Duodenal mucosa (tissue), 2 donors: ENCODE data around the gene ANLN.
"Not testable (repeated sequence)": the region's sequence is repeated elsewhere in the genome, so short reads cannot be mapped to it uniquely, and the experiment has no call there.

ENCODE experiments used
- H3K27ac ChIP-seq: one replicate; pipeline ENCODE4 v1.7.0; 2013; ENCODE audit warnings: low read depth, low read length
- H3K27me3 ChIP-seq, 2 donors: one replicate each; pipeline ENCODE4 v1.7.0; 2013; ENCODE audit warnings: low read length in 2 of 2, control low read depth in 1 of 2; ENCODE audit not compliant: insufficient read depth in 2 of 2, control insufficient read depth in 1 of 2
- H3K36me3 ChIP-seq, 2 donors: one replicate each; pipeline ENCODE4 v1.7.0; 2013; ENCODE audit warnings: low read length in 2 of 2, control low read depth in 1 of 2; ENCODE audit not compliant: insufficient read depth in 2 of 2, control insufficient read depth in 1 of 2
- H3K4me1 ChIP-seq, 2 donors: one replicate each; pipeline ENCODE4 v1.7.0; 2013; ENCODE audit warnings: low read length in 2 of 2, control low read depth in 1 of 2; ENCODE audit not compliant: insufficient read depth in 2 of 2, control insufficient read depth in 1 of 2
- H3K4me3 ChIP-seq, 2 donors: one replicate each; pipeline ENCODE4 v1.7.0; 2013; ENCODE audit warnings: low read length in 2 of 2, low read depth in 1 of 2
- H3K9ac ChIP-seq, 2 donors: one replicate each; pipeline ENCODE4 v1.7.0; 2013; ENCODE audit warnings: low read length in 2 of 2, low read depth in 1 of 2
- H3K9me3 ChIP-seq, 2 donors: one replicate each; pipeline ENCODE4 v1.7.0; 2013; ENCODE audit warnings: low read length in 2 of 2, control low read depth in 1 of 2; ENCODE audit not compliant: control insufficient read depth in 1 of 2

Gene ANLN

DNA sequence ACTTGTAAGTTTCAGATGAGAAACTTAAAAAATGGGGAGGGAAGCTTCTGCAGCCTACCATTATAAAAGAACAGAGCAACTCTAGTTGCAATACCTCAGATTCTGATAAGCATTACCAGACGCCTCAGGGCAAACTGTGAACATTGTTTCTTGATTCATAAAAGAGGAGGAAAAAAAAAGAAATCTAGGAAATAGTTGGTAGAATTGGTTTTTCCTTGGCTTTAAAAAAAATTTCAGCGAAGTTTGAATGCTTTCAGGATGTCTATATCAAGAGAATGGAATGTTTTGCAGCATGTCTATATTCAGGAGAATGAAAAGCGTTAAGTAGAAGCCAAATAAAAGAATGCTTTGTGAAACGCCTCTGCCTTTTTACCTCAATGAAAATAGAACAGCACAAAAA, 17.5 kb upstream of the ANLN start:
- Histone ChIP-seq H3K9ac (no peak overlapping the region), H3K36me3 (no peaks in the 10 kb centered on the region), H3K4me1 (peaks cover 0 to 4% of the 10 kb centered on the region in 2 donors), H3K4me3 (no peak overlapping the region), H3K9me3 (no peaks in the 10 kb centered on the region), H3K27me3 (no peaks in the 10 kb centered on the region), H3K27ac (no peak overlapping the region)

DNA sequence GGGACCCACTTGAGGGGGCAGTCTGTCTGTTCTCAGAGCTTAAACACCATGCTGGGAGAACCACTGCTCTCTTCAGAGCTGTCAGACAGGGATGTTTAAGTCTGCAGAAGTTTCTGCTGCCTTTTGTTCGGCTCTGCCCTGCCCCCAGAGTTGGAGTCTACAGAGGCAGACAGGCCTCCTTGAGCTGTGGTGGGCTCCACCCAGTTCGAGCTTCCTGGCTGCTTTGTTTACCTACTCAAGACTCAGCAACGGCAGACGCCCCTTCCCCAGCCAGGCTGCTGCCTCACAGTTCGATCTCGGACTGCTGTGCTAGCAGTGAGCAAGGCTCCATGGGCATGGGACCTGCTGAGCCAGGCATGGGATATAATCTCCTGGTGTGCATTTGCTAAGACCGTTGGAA, 11.1 kb upstream of the ANLN start:
- H3K4me1 ChIP-seq, H3K27me3 ChIP-seq, H3K4me3 ChIP-seq, H3K9ac ChIP-seq, H3K27ac ChIP-seq, H3K36me3 ChIP-seq, H3K9me3 ChIP-seq: not testable (repeated sequence)

DNA sequence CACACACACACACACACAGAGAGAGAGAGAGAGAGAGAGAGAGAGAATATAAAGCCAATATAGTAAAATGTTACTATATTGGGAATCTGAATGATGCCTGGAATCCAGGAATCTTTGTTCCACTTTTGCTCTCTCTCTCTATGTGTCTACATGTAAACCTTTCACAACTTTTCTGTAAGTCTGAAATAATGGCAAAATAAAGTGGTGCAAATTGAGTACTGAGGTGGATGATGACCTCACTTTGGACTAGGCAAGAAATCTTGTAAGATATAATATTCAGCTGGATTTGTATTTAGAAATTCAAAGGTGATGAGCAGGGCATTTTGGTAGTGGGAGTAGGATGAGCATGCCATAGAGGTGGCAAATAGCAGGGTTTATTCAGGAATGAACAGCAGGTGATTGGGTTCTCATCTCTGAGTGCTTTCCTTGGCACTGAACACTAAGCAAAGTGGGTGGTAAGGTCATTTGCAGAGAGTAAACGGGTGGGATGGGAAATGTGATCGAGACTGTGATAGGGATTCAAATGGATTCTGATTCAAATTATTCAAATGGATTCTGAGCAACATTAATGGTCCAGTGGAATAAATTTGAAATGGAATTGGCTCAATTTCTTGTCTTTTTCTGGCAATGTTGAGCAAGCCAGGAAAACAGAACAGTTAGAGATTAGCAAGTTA, 9.7 kb upstream of the ANLN start:
- Histone ChIP-seq H3K4me3 (no peak overlapping the region), H3K27me3 (no peaks in the 10 kb centered on the region), H3K9ac (no peak overlapping the region), H3K36me3 (no peaks in the 10 kb centered on the region), H3K27ac (no peak overlapping the region), H3K9me3 (no peaks in the 10 kb centered on the region), H3K4me1 (no peaks in the 10 kb centered on the region)

DNA sequence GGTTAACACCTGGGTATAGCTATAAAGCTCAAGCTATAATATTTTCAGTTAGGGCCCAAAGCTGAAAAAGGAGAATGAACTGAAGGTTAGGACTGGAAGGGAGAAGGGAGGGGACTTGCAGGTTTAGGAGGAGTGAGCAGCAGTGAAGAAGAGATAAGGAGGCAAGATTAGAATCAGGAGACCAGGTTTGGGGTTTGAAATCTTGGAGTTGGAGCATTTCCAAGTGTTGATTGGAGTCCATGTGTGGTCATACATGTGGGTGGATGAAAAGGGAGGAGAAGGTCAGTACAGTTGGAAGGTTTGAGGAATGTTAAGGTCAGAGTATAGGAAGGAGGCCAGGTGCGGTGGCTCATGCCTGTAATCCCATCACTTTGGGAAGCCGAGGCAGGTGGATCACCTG, 8.6 kb upstream of the ANLN start:
- H3K27ac ChIP-seq, result no peak overlapping the region
- no peaks in the 10 kb centered on the region for H3K27me3 ChIP-seq
- no peaks in the 10 kb centered on the region for H3K9me3 ChIP-seq
- H3K4me3 ChIP-seq, result no peak overlapping the region
- H3K36me3 ChIP-seq, result no peaks in the 10 kb centered on the region
- no peaks in the 10 kb centered on the region for H3K4me1 ChIP-seq
- H3K9ac ChIP-seq, result no peak overlapping the region

DNA sequence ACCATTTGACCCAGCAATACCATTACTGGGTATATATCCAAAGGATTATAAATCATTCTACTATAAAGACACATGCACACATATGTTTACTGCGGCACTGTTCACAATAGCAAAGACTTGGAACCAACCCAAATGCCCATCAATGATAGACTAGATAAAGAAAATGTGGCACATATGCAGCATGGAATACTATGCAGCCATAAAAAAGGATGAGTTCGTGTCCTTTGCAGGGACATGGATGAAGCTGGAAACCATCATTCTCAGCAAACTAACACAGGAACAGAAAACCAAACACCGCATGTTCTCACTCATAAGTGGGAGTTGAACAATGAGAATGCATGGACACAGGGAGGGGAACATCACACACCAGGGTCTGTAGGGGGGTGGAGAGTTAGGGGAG, 6.4 kb upstream of the ANLN start:
- H3K36me3 ChIP-seq, H3K9me3 ChIP-seq, H3K4me1 ChIP-seq, H3K27ac ChIP-seq, H3K9ac ChIP-seq, H3K4me3 ChIP-seq, H3K27me3 ChIP-seq: not testable (repeated sequence)

DNA sequence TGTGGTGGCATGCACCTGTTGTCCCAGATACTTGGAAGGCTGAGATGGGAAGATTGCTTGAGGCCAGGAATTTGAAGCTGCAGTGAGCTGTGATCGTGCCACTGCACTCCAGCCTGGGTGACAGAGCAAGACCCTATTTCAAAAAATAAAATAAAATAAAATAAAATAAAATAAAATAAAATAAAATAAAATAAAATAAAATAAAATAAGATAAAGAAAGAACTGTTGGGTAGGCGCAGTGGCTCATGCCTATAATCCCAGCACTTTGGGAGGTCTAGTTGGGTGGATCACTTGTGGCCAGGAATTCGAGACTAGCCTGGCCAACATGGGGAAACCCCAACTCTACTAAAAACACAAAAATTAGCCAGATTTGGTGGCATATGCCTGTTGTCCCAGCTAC, 4.0 kb upstream of the ANLN start:
- H3K9ac ChIP-seq, result not testable (repeated sequence)

DNA sequence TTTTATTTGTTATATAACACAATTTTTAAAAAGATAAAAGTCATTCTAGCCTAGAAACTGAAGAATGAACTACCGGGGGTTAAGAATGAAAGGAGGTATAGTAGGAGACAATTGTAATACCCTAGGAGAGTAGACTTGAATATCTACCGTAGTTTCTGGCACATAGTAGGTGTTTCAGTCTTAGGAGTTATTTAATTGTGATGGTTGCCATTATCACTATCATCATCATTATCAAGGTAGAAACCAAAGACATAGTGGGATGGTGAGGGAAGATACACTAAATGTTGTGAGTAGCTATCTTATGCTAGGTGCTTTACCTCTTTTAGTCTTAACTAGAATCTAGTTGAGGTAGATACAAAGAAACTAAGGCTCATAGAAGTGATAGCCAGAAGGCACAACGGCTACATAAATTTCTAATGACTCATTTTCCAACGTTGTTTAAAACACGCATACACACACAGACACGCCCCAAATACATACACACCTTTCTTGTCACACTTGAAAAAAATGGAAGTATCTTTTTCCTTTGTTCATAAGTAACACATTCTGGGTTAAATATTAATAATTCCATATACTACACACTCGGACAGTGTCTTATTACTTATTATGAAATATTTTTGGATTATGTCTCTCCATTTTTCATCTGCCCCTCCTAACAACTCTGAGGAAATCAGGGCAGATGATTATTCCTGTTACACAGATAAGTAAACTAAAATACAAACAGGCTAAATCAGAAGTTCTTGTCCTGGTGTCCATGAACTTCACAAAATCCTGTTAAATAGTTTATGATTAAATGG, 2.0 kb upstream of the ANLN start:
- no peak overlapping the region for H3K27ac ChIP-seq
- no peak overlapping the region for H3K4me3 ChIP-seq
- no peaks in the 10 kb centered on the region for H3K9me3 ChIP-seq
- H3K36me3 ChIP-seq, result no peaks in the 10 kb centered on the region
- H3K27me3 ChIP-seq, result no peaks in the 10 kb centered on the region
- H3K9ac ChIP-seq, result no peak overlapping the region
- peaks cover 8 to 21% of the 10 kb centered on the region in 2 donors for H3K4me1 ChIP-seq

More for the DNA sequence above, 4.0 kb upstream of the ANLN start:
- not testable (repeated sequence) for H3K9me3 ChIP-seq, H3K27ac ChIP-seq, H3K27me3 ChIP-seq, H3K4me3 ChIP-seq, H3K36me3 ChIP-seq, H3K4me1 ChIP-seq

DNA sequence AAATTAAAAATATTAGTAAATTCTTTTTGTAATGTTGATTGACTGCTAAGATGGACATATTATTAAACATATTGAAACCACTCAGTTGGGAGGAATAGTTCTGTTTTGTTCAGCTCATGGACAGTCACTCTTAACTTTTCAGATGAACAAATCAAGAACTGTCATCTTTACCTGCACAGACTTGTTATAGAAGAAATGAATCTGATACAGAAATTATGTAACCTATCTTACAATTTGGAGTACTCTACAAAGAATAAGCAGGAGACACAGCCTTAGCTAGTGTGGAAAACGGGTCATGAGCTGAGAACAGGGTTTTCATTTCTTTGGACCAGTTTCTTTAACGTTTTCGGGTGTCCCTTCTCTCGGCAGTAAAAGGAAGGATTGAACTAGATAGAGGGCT, 1.2 kb upstream of the ANLN start:
- H3K27ac ChIP-seq, result no peak overlapping the region

DNA sequence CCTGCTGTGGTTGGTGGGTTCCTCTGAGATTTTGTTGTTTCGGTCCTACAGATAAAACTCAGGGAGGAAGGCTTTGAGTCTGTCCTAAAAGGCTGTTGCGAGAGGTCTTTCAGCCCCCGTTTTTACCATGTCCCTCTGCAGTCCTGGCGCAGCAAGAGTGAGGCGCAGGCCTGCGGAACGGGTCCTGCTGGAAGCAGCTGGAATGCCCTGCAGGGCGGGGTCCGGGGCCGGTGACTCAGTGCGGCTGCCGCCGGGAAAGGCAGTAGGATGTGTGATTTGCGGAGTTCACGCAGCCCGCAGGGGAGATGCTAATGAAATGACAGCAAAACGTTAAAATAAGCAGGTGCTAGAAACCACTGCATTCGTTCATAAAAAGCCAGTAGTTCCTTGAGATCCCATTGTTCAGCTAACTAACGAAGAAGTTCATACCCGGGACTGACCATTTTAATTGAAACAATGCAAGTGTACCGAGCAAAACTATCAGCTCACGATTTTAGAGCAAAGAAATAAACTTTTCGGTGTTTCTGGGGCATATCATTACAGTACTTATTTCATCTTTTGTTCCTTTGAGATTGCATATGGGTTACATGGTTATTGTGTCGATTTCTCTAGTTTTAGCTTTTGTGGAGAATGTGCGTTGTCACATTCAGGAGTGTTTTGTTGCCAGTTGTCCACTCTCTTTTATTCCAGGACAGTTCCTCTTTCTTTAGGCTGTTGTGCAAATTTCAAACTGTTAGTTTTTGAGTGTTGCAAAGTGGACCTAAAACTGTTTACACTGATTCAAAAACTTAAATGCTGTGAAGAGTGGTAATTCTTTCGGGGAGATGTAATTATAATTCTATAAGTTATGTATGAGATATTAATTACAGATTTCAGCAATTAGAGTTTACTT, 783 bp downstream of the ANLN start:
- Histone ChIP-seq H3K4me3 (peak overlapping the region; percentile 75 to 92), H3K9me3 (no peaks in the 10 kb centered on the region), H3K4me1 (peaks cover 8 to 26% of the 10 kb centered on the region in 2 donors), H3K27me3 (no peaks in the 10 kb centered on the region), H3K9ac (peak overlapping the region; percentile 76 to 84), H3K36me3 (no peaks in the 10 kb centered on the region), H3K27ac (no peak overlapping the region)

More for the DNA sequence above, 1.2 kb upstream of the ANLN start:
- no peak overlapping the region for H3K9ac ChIP-seq
- H3K4me1 ChIP-seq, result peaks cover 8 to 21% of the 10 kb centered on the region in 2 donors
- no peaks in the 10 kb centered on the region for H3K27me3 ChIP-seq
- no peaks in the 10 kb centered on the region for H3K9me3 ChIP-seq
- H3K36me3 ChIP-seq, result no peaks in the 10 kb centered on the region
- no peak overlapping the region for H3K4me3 ChIP-seq
